CD4-positive, alpha-beta T cell treated with Interleukin-4 for 1 hour (primary cell): ENCODE measurements around the gene AGRP.
"Not testable (repeated sequence)": the region's sequence is repeated elsewhere in the genome, so short reads cannot be mapped to it uniquely, and the experiment has no call there.

Experiments
- DNase-seq, 2 donors: peaks; one replicate each; pipeline ENCODE4 v3.0.0-alpha.2; 2020 to 2022

Gene AGRP

GRCh38 chr16:67483150-67483549 lies at the start of gene AGRP:
Gene AGRP, minus strand, starts transcription at chr16:67483547. Its CDS starts 149 bp downstream, at chr16:67483398.
- DNase-seq = no peak

- peak in 1 of 2 donors; percentile 65 for DNase-seq
Observed at GRCh38 chr16:67531247-67531646, 47.9 kb upstream of the AGRP start.

GRCh38 chr16:67530013-67530939 lies 46.9 kb upstream of the AGRP start:
- peak; percentile 41 to 89 for DNase-seq

GRCh38 chr16:67529582-67530012 lies 46.2 kb upstream of the AGRP start:
- no peak for DNase-seq

GRCh38 chr16:67528870-67529581 lies 45.7 kb upstream of the AGRP start:
- no peak for DNase-seq

- DNase-seq = peak; percentile 44 to 53
Observed at GRCh38 chr16:67528222-67528869, 45.0 kb upstream of the AGRP start, which contains the start of gene RIPOR1. Gene RIPOR1, plus strand, starts transcription at chr16:67528829. Its CDS starts 9,618 bp downstream, at chr16:67538447.

GRCh38 chr16:67526149-67526791 lies 42.9 kb upstream of the AGRP start:
- DNase-seq = no peak

- DNase-seq = no peak
Observed at GRCh38 chr16:67525176-67525860, 42.0 kb upstream of the AGRP start.

GRCh38 chr16:67521095-67521804 lies 37.9 kb upstream of the AGRP start:
- DNase-seq = peak; percentile 97 to 98

- no peak for DNase-seq
Observed at GRCh38 chr16:67519242-67519641, 35.9 kb upstream of the AGRP start.

- no peak for DNase-seq
Observed at GRCh38 chr16:67518676-67519075, 35.3 kb upstream of the AGRP start.

- DNase-seq = peak in 1 of 2 donors; percentile 74
Observed at GRCh38 chr16:67517661-67518423, 34.5 kb upstream of the AGRP start.

GRCh38 chr16:67517155-67517445 lies 33.8 kb upstream of the AGRP start:
- DNase-seq = no peak

- no peak for DNase-seq
Observed at GRCh38 chr16:67516296-67517154, 33.2 kb upstream of the AGRP start.

- DNase-seq = peak; percentile 88 to 92
Observed at GRCh38 chr16:67514382-67514828, 31.1 kb upstream of the AGRP start.

GRCh38 chr16:67513892-67514291 lies 30.5 kb upstream of the AGRP start:
- DNase-seq = not testable (repeated sequence)

- no peak for DNase-seq
Observed at GRCh38 chr16:67509016-67509415, 25.7 kb upstream of the AGRP start.

- no peak for DNase-seq
Observed at GRCh38 chr16:67506468-67506867, 23.1 kb upstream of the AGRP start.
